SK-N-SH (cell line): ENCODE data around the gene ARMC6. TPM values are rescaled to one million over a fixed set of nuclear protein-coding genes. Genes with fewer than 3 reads are reported as not detected.
"Not testable (repeated sequence)": the region's sequence is repeated elsewhere in the genome, so short reads cannot be mapped to it uniquely, and the experiment has no call there.

Source experiments
- CTCF ChIA-PET: fragments of 300-600, 350-600 bp; formaldehyde crosslinking; extraction: SDS; loops from one replicate; lab custom pipeline; 2021; lab: Yijun Ruan, JAX
- POLR2A ChIA-PET: fragments of 350-600 bp; sonication (Branson Sonifier 250); formaldehyde crosslinking; extraction: SDS; loops from one replicate; lab custom pipeline; 2020; ENCODE audit warnings: antibody characterized with exemption, inconsistent platforms; lab: Yijun Ruan, JAX
- DNase-seq: peaks from one replicate; pipeline ENCODE4 v3.0.0; 2012
- H2AFZ ChIP-seq: fragments of 200-600 bp; sonication (generic); 2 replicates; pipeline ENCODE4 v1.8.1; 2016; ENCODE audit warnings: antibody characterized with exemption, mild to moderate bottlenecking, low read depth
- H3F3A ChIP-seq: fragments of 200-600 bp; sonication (generic); replicated peaks from 2 replicates; pipeline ENCODE3; 2016; ENCODE audit warnings: antibody characterized with exemption, mild to moderate bottlenecking; ENCODE audit not compliant: insufficient read depth
- H3K27ac ChIP-seq, 2 experiments: fragments of 200-500 bp in 1 of 2; fragments of 200-600 bp in 1 of 2; sonication (Bioruptor generic) in 1 of 2; sonication (generic), shearing (Covaris generic) in 1 of 2; 2 replicates each; pipeline versions ENCODE4 v1.5.1 to v1.6.1; 2014 to 2016; ENCODE audit warnings: low read depth in 2 of 2, inconsistent platforms in 1 of 2, low read length in 1 of 2, mild to moderate bottlenecking in 1 of 2, mixed read lengths in 1 of 2
- H3K27me3 ChIP-seq: fragments of 200-600 bp; sonication (generic), shearing (Covaris generic); 2 replicates; pipeline ENCODE4 v1.6.1; 2016; ENCODE audit warnings: mixed run types; ENCODE audit not compliant: insufficient read depth
- H3K36me3 ChIP-seq, 2 experiments: fragments of 200-500 bp in 1 of 2; fragments of 200-600 bp in 1 of 2; sonication (Bioruptor generic) in 1 of 2; sonication (generic) in 1 of 2; replicated peaks in 1 of 2; 2 replicates each; pipeline versions ENCODE3 to v1.5.1; 2014 to 2016; ENCODE audit warnings: low read length in 1 of 2, mild to moderate bottlenecking in 1 of 2; ENCODE audit not compliant: insufficient read depth in 2 of 2, control insufficient read depth in 1 of 2
- H3K4me1 ChIP-seq, 2 experiments: fragments of 200-500 bp in 1 of 2; fragments of 200-600 bp in 1 of 2; sonication (Bioruptor generic) in 1 of 2; sonication (generic), shearing (Covaris generic) in 1 of 2; 2 replicates each; pipeline versions ENCODE4 v1.5.1 to v1.6.1; 2014 to 2016; ENCODE audit warnings: low read depth in 1 of 2, low read length in 1 of 2, mixed run types in 1 of 2; ENCODE audit not compliant: insufficient read depth in 2 of 2, control insufficient read depth in 1 of 2
- H3K4me2 ChIP-seq: fragments of 200-600 bp; sonication (generic), shearing (Covaris generic); 2 replicates; pipeline ENCODE4 v1.6.1; 2017; ENCODE audit warnings: mixed run types
- H3K4me3 ChIP-seq, 2 experiments: fragments of 200-500 bp in 1 of 2; fragments of 200-600 bp in 1 of 2; sonication (Bioruptor generic) in 1 of 2; sonication (generic), shearing (Covaris generic) in 1 of 2; 2 replicates each; pipeline versions ENCODE4 v1.5.1 to v1.8.1; 2014 to 2016; ENCODE audit warnings: low read depth in 2 of 2, inconsistent platforms in 1 of 2, low read length in 1 of 2, mild to moderate bottlenecking in 1 of 2, mixed read lengths in 1 of 2, moderate library complexity in 1 of 2
- H3K79me2 ChIP-seq: fragments of 200-600 bp; sonication (generic); 2 replicates; pipeline ENCODE4 v1.8.1; 2017; ENCODE audit warnings: mild to moderate bottlenecking; ENCODE audit not compliant: insufficient read depth
- H3K9ac ChIP-seq: fragments of 200-600 bp; sonication (generic); 2 replicates; pipeline ENCODE4 v1.6.1; 2017; ENCODE audit warnings: mixed run types
- H3K9me2 ChIP-seq: fragments of 200-600 bp; sonication (generic); 2 replicates; pipeline ENCODE4 v1.6.1; 2017; ENCODE audit warnings: mixed run types
- H3K9me3 ChIP-seq: fragments of 200-600 bp; sonication (generic); 2 replicates; pipeline ENCODE4 v1.6.1; 2017; ENCODE audit warnings: mixed run types, mild to moderate bottlenecking, moderate library complexity
- H4K20me1 ChIP-seq: fragments of 200-600 bp; sonication (generic); 2 replicates; pipeline ENCODE4 v1.6.1; 2017; ENCODE audit warnings: mild to moderate bottlenecking, mixed run types; ENCODE audit not compliant: insufficient read depth
- CTCF ChIP-seq: fragments of 200-600 bp; sonication (generic); IDR thresholded peaks from 2 replicates; pipeline ENCODE4 v1.6.1; 2017; ENCODE audit warnings: antibody characterized with exemption, mild to moderate bottlenecking, moderate library complexity
- ELF1 ChIP-seq: IDR thresholded peaks from 2 replicates; pipeline ENCODE4 v1.4.0; 2012
- EP300 ChIP-seq, 2 experiments: IDR thresholded peaks; 2 replicates each; pipeline versions ENCODE4 v1.4.0 to v1.6.1; 2012; ENCODE audit warnings: borderline replicate concordance in 1 of 2, low read depth in 1 of 2, low read length in 1 of 2
- EZH2phosphoT487 ChIP-seq: fragments of 200-600 bp; sonication (generic); IDR thresholded peaks from 2 replicates; pipeline ENCODE4 v1.6.1; 2017; ENCODE audit warnings: low read depth, mixed run types, mild to moderate bottlenecking, antibody characterized with exemption, moderate library complexity, borderline replicate concordance
- FOSL2 ChIP-seq: IDR thresholded peaks from 2 replicates; pipeline ENCODE4 v1.4.0; 2012; ENCODE audit warnings: low read depth, mild to moderate bottlenecking, moderate library complexity, borderline replicate concordance
- FOXM1 ChIP-seq: IDR thresholded peaks from 2 replicates; pipeline ENCODE4 v1.4.0; 2012; ENCODE audit warnings: low read depth, mild to moderate bottlenecking
- GABPA ChIP-seq: IDR thresholded peaks from 2 replicates; pipeline ENCODE4 v1.4.0; 2012; ENCODE audit warnings: low read depth, mild to moderate bottlenecking
- GATA2 ChIP-seq: sonication (generic); formaldehyde crosslinking; IDR thresholded peaks from 2 replicates; pipeline ENCODE4 v1.5.0; 2020; ENCODE audit warnings: mild to moderate bottlenecking, missing genetic modification reagents
- MAX ChIP-seq: IDR thresholded peaks from 2 replicates; pipeline ENCODE4 v1.4.0; 2012; ENCODE audit warnings: low read depth
- MXI1 ChIP-seq: IDR thresholded peaks from 2 replicates; pipeline ENCODE4 v1.6.1; 2012; ENCODE audit warnings: mild to moderate bottlenecking, low read depth, low read length, improper control_type of control experiment
- NRF1 ChIP-seq: IDR thresholded peaks from 2 replicates; pipeline ENCODE4 v1.6.1; 2012; ENCODE audit warnings: low read depth, mild to moderate bottlenecking, low read length
- POLR2AphosphoS5 ChIP-seq: IDR thresholded peaks from 2 replicates; pipeline ENCODE4 v1.6.1; 2012; ENCODE audit warnings: low read depth, low read length
- RAD21 ChIP-seq: IDR thresholded peaks from 2 replicates; pipeline ENCODE4 v1.6.1; 2012; ENCODE audit warnings: mild to moderate bottlenecking, low read length
- REST ChIP-seq: IDR thresholded peaks from 2 replicates; pipeline ENCODE4 v1.6.1; 2012; ENCODE audit warnings: mild to moderate bottlenecking, low read depth, low read length, moderate library complexity
- SIN3A ChIP-seq: IDR thresholded peaks from 2 replicates; pipeline ENCODE4 v1.6.1; 2012; ENCODE audit warnings: low read depth, mild to moderate bottlenecking, low read length, moderate library complexity, borderline replicate concordance
- TAF1 ChIP-seq: IDR thresholded peaks from 2 replicates; pipeline ENCODE4 v1.6.1; 2012; ENCODE audit warnings: low read depth, mild to moderate bottlenecking, low read length, moderate library complexity, borderline replicate concordance
- TEAD4 ChIP-seq: IDR thresholded peaks from 2 replicates; pipeline ENCODE4 v1.4.0; 2012; ENCODE audit warnings: mild to moderate bottlenecking, borderline replicate concordance; ENCODE audit not compliant: insufficient read depth
- WGBS: methylation state at CpG from one replicate; pipeline ENCODE4 v1.1.6; 2017; ENCODE audit warnings: low lambda C conversion rate; 5-methylcytosine and 5-hydroxymethylcytosine counted together
- polyA plus RNA-seq, 3 experiments: library from polyadenylated mRNA; depleted of rRNA; stranded (reverse); fragments of >200 nt; gene quantifications; 2 replicates each; pipeline ENCODE4 v1.2.3, GENCODE V29; 2012

ARMC6 gene
- polyA plus RNA-seq, 1 of the 3 experiments (the other 2 are of a cell fraction) = 34.7 TPM

GRCh38 chr19:19101540-19101939, 68.1 kb downstream of the ARMC6 start:
- Histone ChIP-seq H3K27me3 (no peaks in the 10 kb centered on the region), H3K9ac (no peak overlapping the region), H2AFZ (no peak overlapping the region), H3K27ac (no peak overlapping the region), H3K36me3 (no peaks in the 10 kb centered on the region), H4K20me1 (no peaks in the 10 kb centered on the region), H3K9me2 (no peaks in the 10 kb centered on the region), H3K9me3 (no peaks in the 10 kb centered on the region), H3K4me2 (no peak overlapping the region), H3K79me2 (no peaks in the 10 kb centered on the region), H3F3A (no peaks in the 10 kb centered on the region), H3K4me1 (no peaks in the 10 kb centered on the region; a peak in 1 of 4 replicates), H3K4me3 (no peak overlapping the region)
- 91% methylated on average over 3 of the region's 8 CpGs for WGBS
- ChIA-PET POLR2A (no interaction called here), CTCF (interaction anchor here (1.9 kb wide), 1 partner anchor 73 kb away, joined by 8 read pairs; no protein-coding TSS in a partner anchor)
- DNase-seq = peak; percentile 4
- TF ChIP-seq POLR2AphosphoS5 (no peak), TAF1 (no peak), MXI1 (no peak), ELF1 (no peak)

- 92% methylated on average over 10 of the region's 10 CpGs for WGBS
- DNase-seq, H3K36me3 ChIP-seq, H3K4me1 ChIP-seq, H2AFZ ChIP-seq, H3K4me3 ChIP-seq, H3K4me2 ChIP-seq, H3K9ac ChIP-seq, H3K79me2 ChIP-seq, H3K9me2 ChIP-seq, H3K27ac ChIP-seq, H4K20me1 ChIP-seq, H3K9me3 ChIP-seq, H3K27me3 ChIP-seq, POLR2A ChIA-PET, H3F3A ChIP-seq: not testable (repeated sequence)
- CTCF ChIA-PET = interaction anchor here (1.9 kb wide), 1 partner anchor 72 kb away, joined by 8 read pairs; no protein-coding TSS in a partner anchor
Observed at GRCh38 chr19:19102566-19102965, 69.2 kb downstream of the ARMC6 start.

GRCh38 chr19:19103167-19103566, 69.8 kb downstream of the ARMC6 start:
- POLR2A ChIA-PET = no interaction called here
- H3K79me2 ChIP-seq = no peaks in the 10 kb centered on the region
- no peak for DNase-seq
- no peak overlapping the region for H3K4me3 ChIP-seq
- no peaks in the 10 kb centered on the region for H3F3A ChIP-seq
- no peaks in the 10 kb centered on the region for H3K36me3 ChIP-seq
- H3K4me1 ChIP-seq = no peaks in the 10 kb centered on the region; a peak in 1 of 4 replicates
- H3K4me2 ChIP-seq = no peak overlapping the region
- H3K27me3 ChIP-seq = no peaks in the 10 kb centered on the region
- no peak overlapping the region for H3K9ac ChIP-seq
- H2AFZ ChIP-seq = no peak overlapping the region
- H3K27ac ChIP-seq = no peak overlapping the region
- CTCF ChIA-PET = interaction anchor here (1.9 kb wide), 1 partner anchor 71 kb away, joined by 8 read pairs; no protein-coding TSS in a partner anchor
- no peaks in the 10 kb centered on the region for H3K9me3 ChIP-seq
- no peaks in the 10 kb centered on the region for H3K9me2 ChIP-seq
- 90% methylated on average over 11 of the region's 11 CpGs for WGBS
- no peaks in the 10 kb centered on the region for H4K20me1 ChIP-seq
- TF ChIP-seq MAX = no peak
- no peak for TF ChIP-seq SIN3A
- no peak for TF ChIP-seq EZH2phosphoT487
- no peak for TF ChIP-seq REST
- no peak for TF ChIP-seq GATA2 (CRISPR knock-in tag)
- no peak for TF ChIP-seq RAD21
- TF ChIP-seq CTCF = no peak
- TF ChIP-seq NRF1 = no peak
- no peak for TF ChIP-seq EP300 (IDR thresholded peaks at IDR 0.05; ENCODE audit: borderline replicate concordance in 1 of 2, low read depth in 1 of 2, low read length in 1 of 2)
- no peak for TF ChIP-seq FOXM1
- TF ChIP-seq GABPA = no peak
- TF ChIP-seq POLR2AphosphoS5 = no peak
- TF ChIP-seq TAF1 = no peak
- TF ChIP-seq ELF1 = no peak
- no peak for TF ChIP-seq TEAD4
- no peak for TF ChIP-seq FOSL2
